NCI-H1105 treated with DMSO at 0.1 percent for 48 hours (cell line): ENCODE data around the gene CFAP99.
"Not testable (repeated sequence)": the region's sequence is repeated elsewhere in the genome, so short reads cannot be mapped to it uniquely, and the experiment has no call there.

Experiments
- DNase-seq: peaks from one replicate; lab custom pipeline; 2025; lab: John Stamatoyannopoulos, UW

Gene CFAP99

DNA sequence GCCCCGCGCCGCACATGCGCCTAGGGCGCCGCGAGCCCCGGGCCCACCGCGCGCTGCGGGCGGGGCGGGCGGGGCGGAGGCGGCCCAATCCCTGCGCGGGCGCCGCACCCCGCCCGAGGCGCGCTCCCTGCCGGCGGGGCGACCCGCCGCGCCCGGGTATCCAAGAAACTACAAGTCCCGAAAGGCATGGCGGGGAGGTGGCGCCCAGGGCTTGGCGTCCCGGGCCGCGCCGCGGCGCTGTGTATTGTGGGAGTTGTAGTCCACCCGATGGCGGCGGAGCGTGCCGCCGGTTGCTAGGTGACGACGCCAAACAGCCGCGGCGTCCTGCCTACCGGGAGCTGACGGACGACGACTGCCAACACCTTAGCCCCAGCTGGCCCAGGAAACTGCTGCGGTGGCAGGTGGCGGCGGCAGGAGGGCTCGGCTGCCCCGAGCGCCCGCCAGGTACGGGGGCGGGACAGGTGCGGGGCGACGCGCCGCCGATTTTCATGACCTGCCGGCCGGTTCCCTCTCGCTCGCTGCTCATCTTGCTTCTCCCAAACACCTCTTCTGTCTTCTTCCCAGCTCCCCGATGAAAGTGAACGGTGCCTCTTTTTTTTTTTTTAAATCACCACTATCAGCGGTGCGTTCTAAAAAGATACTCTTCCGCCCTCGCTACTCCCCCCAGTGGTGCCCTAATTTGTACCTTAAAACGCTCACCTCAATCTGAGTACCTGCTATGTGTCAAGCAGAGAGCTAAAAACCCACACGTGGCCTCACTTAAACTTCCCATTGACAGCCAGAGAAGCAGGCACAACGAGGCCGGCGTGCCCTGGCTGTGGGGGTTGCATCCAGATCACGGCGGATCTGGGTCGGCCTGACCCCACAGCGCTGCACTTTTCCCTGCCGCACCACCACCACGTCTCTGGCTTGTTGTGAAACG is at the start of gene CFAP99:
Gene CFAP99, plus strand, starts transcription at position 306 of the 922 bp plus-strand sequence.
- peak; percentile 87 for DNase-seq

DNA sequence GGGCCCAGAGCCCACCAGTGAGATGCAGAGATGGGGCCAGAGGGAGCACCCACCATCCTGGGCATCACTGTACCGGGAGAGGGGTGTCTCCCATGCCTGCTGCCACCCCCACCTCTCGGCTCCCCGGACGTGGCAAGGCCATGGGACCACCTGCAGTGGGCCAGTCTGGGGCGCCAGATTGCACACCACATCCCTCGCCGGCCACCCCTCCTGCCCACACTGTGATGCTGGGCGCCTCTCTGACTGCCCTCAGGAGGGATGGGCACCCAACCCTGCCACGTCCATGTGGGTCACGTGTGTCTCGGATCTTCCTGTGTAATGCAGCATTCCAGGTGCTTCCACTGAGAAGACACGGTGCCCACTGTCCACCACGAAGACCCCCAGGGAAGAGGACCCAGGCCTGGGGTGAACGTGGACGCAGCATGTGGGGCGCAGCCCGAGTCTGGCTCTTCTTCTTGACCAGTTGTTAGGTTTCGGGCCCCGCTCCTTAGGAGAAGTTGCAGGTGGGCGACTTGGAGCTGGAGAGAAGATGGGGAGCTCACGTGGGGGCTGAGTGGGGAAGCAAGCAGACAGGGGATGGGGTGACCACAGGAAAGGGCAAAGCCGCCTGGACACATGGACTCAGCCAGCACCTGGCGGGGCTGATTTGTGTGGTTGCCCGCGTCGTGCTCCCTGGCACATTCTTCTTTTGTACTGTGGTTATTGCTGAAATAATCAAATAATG is 48.0 kb upstream of the CFAP99 start:
- no peak for DNase-seq

DNA sequence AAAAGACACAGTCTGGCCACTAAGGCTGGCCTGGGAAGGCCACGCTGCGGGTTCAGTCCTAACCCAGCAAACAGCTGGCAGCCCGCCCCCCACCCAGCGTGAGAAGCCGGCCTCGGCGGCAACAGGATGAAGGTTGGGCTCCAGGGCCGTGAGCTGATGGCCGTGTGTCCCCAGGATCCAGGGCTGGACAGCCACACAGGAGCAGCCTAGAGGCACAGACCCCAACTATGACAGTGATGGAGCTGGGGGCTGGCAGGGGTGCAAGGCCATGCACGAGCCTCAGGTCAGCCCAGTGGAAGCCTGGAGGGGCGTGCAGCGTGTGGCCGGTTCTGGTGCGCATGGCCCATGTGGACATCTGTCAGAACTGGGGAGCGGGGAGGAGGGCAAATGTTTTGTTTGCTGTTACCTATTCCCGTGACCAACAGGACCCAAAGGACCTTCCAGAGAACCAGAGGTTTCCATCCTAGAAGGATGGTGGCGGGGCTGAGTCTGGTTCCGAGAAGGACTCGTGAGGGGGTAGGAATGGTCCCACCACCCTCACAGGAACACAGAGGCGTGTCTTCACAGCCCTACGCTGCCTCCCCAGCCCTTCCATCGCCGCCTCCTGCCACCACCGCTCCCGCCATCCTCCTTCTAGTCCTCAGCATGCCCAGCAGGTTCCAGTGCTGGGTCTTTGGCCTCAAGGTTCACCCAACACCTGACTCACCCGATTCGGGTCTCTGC is 46.8 kb upstream of the CFAP99 start:
- no peak for DNase-seq

DNA sequence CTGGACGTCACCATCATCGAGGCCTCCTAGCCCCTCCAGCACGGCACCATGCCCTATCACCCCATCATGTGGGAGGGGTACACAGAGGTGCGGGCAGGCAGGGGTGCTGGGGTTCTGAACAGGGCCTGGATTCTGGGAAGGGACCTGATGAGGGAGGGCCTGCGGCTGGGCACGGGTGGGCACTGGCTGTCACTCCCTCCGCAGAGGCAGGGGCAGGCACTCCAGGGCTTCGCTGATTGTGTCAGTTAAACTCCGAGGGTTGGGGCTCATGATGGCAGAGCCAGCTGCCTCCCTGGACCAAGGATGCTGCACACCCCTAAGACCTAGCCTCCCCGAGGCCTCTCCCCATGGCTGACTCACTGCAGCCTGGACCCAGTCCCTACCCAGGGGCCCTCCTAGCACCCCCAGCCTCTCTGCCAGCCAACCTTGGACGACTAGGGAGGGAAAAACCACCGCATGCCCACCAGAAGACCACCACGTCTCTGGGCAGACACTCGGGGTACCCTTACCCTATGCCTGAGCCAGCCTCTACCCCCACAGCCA is 46.2 kb upstream of the CFAP99 start:
- DNase-seq: no peak

DNA sequence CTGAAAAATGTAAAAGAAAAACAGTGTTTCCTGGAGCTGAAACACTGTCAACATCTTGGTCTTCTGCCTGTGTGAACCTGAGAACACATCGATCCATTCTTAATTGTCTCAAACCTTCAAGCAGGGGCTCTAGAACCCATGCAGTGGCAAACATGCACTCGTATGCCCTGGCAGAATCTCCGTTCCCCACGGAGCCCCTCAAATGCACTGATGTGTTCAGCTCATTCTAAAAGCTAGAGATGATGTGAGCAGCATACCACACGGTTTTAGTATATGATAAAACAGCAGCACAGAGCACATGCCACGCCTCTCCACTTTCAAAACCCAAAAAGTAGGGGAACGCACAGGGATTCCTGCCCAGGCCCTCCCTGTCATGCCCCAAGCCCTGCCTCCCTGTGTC is 45.2 kb upstream of the CFAP99 start:
- no peak for DNase-seq

DNA sequence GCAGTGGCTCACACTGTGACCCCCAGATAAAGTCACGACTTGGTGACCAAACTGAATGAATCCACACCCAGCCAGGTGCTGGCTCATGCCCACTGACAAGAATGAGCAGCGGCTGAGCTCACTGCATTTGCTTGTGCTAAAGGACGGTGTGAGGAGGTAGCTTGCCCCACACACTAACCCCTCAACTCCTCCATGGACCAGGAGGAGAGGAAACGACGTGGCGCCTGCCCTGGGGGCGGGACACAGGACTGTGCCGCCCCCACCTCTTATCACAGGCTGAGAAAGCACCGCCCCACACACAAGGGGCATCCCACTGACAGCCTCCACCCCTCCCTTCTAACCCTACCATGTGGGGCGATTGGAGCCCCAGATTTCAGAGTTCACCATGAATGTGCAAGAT is 43.3 kb upstream of the CFAP99 start:
- DNase-seq: no peak

DNA sequence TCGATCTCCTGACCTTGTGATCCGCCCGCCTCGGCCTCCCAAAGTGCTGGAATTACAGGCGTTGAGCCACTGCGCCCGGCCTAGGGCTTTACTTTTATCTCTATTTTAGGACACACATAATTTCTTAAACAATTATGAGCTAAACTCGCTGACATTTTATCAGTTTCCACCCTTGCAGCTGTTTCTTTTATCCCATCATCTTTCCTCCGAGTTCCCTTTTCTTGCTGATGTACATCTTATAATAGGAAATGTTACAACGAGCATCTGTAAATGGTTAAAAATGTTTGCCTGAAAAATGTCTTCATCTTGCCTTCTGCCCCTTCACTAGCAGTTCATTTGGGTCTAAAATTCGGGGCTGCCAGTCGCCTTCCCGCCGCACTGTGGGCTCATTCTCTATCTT is 41.5 kb upstream of the CFAP99 start:
- DNase-seq: no peak

DNA sequence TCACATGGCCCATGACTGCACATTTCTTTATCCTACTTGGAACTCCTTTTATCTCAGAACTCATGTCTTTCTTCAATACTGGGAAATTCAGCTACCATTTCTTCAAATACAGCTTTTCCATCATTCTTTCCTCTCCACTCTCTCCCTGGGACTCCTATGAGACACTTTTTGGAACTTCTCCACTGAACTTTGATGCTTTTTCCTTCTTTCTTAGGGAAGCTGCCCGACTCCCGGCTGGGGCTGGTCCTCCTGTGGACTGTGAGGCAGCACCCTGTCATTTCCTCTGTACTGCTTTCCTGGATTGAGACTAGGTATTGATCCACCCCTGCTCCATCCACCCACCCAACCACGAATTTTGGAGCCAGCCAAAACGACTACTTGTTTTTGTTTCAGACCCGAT is 40.4 kb upstream of the CFAP99 start:
- no peak for DNase-seq

DNA sequence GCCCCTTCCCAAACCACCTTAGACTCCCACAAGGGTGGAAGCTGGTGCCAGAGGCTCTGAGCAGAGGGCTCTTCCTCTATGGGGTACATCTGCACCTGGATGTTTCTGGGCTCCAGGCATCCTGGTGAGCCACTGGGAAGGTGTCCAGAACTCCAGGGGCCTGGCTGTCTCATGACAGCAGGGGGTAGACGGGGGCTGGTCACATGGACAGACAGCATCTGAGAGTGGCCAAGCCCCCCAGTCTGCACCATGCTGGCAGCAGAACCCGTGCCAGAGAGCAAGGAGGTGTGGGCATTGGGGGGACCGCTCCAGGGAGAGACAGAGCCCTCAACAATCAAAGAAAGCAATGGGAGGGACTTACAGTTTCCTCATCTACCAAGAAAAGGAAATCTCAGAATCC is 39.9 kb upstream of the CFAP99 start:
- DNase-seq: no peak

DNA sequence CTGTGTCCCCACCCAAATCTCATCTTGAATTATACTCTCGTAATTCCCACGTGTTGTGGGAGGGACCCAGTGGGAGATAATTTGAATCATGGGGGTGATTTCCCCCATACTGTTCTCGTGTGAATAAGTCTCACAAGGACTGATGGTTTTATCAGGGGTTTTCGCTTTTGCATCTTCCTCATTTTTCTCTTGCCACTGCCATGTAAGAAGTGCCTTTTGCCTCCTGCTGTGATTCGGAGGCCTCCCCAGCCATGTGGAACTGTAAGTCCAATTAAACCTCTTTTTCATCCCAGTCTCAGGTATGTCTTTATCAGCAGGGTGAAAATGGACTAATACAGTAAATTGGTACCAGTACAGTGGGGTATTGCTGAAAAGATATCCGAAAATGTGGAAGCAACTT is 38.2 kb upstream of the CFAP99 start:
- not testable (repeated sequence) for DNase-seq

DNA sequence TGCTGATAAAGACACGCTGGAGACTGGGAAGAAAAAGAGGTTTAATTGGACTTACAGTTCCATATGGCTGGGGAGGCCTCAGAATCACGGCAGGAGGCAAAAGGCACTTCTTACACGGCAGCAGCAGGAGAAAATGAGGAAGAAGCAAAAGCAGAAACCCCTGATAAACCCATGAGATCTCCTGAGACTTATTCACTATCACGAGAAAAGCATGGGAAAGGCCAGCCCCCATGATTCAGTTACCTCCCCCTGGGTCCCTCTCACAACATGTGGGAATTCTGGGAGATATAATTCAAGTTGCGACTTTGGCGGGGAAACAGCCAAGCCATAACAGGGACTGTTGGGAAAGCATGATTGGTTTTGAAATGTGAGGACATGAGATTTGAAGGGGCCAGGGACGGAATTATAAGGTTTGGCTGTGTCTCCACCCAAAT is 36.0 kb upstream of the CFAP99 start:
- not testable (repeated sequence) for DNase-seq

DNA sequence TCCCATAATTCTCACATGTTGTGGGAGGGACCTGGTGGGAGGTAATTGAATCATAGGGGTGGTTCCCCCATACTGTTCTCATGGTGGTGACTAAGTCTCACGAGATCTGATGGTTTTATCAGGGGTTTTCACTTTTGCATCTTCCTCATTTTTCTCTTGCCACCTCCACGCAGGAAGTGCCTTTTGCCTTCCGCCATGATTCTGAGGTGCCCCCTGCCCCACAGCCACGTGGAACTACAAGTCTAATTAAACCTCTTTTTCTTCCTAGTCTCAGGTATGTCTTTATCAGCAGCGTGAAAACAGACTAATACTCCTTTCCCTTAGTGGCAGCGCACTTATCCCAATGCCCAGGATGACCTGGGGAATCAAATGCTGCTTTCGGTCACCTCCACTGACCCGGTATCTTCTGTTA is 35.5 kb upstream of the CFAP99 start:
- DNase-seq: not testable (repeated sequence)

DNA sequence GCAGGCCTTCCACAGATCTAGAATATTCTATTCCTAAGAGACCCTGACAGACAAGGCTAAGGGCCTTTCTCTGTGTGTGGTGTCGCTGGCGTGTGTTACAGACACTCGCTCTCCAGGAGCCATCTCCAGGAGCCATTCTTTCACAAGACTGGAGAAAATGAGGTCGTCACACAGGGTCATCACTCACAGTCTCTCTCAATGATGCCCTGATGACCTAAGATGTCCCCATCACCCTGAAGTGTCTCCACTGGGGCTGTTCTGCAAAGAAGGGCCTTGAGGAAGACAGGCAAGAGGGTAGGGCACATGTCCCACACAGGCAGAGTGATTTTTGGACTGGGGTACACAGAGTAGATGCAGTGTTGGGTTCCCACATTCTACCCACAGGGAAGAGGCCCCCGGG is 35.0 kb upstream of the CFAP99 start:
- no peak for DNase-seq

DNA sequence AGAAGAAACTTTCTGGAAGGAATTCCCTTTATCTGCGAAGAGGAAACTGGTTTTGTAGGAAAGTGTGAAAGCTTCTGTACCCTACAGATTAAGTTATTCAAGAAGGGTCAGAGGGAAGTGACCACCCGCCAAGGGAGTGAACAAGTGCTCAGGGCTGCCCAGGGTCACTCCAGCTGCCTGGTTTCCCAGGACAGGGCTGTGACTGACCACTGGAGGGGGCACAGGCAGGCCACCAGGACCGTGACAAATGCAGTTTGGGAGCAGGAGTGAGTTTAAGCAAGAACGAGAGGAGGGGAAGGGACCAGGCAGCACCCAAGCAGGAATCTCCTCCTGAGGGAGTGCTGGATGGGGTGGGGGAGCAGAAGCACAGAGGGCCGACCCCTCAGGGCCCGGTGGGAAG is 34.5 kb upstream of the CFAP99 start:
- no peak for DNase-seq

DNA sequence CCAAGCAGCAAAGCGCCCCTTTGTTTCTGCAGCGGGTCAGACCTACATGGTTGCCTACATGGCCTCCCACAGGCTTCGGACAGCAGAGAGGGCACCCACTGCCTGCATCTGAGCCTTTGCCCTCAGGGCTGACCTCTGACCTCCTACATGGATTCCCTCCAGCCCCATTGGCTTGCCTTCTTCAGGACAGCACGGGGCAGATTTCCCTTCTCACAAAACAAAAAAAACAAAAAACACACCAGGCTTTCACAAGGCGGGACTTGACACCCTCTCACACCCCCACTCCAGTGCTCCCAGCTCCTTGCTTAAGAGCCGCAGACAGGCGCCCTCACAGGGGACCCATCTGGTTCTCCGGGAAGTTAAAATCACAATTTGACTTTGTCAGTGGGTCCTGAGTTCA is 33.2 kb upstream of the CFAP99 start:
- no peak for DNase-seq

DNA sequence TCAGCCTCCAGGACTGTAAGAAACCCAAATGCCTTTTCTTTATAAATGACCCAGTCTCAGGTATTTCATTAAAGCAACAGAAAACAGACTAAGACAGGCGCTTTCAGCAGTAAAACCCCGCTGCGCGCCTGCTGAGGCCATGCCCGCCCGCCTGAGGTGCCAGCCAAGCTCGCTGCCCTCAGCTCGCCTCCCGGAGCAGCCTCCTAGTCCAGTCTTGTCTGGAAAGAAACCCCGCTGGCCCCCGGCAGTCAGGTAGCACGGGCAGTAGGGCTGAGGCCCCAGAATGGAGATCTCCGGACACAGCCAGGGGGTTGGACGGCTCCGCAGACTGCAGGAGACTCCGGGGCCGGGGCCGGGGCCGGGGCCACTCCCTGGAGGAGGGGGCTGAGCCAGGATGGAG is 32.0 kb upstream of the CFAP99 start:
- DNase-seq: no peak

DNA sequence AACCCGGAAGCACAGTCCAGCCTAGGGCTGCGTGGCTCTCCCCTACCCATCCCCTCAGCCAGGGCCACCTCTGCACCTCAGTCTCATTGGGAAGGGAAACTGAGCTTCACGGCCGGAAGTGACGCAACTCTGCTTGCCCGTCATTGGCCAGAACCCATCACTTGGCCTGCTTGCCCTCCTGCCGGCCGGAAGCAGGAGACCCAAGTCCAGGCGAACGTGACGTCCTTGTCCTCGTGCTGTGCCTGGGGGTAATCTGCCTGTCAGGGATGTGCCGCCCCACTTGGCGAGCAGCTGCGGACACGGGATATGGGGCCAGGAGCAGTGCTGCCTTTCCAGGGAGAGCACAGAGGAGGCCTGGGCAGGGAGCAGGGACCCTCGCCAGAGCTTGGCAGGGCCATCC is 31.5 kb upstream of the CFAP99 start:
- DNase-seq: no peak

DNA sequence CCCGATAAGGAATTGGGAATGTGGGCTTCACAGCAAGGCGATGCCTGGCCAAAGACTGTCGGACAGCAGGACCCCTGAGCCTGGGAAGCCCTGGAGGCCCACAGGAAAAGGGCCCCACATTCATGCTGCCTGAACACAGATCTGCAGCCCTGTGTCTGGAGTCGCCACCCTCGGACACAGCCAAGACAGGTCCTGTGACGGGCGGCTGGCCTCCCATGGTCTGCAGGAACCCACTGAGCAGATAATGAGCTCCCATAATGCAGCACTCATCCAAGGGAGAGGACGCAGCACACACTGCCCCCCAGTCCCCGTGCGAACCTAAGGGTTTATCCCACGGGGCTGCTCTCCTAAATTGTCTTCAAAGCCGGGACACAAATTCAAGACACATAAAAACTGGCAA is 30.9 kb upstream of the CFAP99 start:
- no peak for DNase-seq

DNA sequence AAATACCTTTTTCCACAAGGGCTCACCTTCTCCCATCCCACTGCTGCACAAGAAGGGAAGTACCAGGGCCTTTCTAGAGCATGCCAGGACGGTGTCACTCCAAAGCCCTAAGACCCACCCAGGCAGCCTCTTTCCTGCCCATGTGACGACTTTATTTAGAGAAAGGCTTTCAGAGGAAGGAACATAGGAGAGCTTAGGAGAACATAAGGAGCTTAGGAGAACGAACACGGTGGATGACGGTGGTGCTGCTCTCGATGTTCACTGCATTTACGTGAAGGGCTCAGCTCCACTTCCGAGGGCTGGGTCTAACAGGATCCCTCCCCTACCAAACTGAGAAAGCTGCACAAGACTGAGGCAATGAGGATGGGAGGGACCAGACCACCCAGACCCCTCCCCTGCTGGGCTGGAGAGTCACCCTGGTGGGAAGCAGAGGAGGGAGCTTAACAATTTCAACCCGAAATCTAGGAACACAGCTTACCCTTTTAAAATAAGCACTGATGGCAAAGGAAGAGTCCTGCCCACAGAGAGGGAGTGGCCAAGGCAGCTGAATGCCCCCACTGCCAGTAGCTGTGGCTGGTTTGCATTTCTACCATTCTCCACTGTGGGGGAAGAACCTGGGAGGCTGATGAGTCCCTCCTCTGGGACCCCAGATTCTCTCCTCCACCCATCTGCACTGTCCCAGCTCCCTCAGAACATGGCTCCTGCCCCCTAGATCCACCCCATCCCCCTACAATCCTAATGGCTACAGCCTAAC is 30.1 kb upstream of the CFAP99 start:
- DNase-seq: no peak

DNA sequence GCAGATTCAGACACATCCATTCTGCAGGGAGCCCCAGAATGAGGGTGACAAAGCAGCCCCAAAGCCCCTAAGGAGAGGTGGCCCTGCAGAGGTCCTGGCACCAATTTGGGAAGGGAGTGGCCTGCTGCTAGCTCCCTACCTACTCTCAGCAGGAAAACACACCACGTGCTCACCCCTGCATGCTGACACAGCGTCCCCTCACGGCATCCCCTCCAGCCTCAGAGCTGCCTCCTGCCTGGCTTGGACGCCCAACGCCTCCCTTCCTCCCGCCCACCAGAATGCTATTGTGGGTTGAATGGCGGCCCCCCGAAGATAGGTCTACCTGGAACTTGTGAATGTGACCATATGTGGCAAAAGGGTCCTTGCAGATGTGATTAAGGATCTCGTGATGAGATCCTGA is 29.1 kb upstream of the CFAP99 start:
- no peak for DNase-seq

DNA sequence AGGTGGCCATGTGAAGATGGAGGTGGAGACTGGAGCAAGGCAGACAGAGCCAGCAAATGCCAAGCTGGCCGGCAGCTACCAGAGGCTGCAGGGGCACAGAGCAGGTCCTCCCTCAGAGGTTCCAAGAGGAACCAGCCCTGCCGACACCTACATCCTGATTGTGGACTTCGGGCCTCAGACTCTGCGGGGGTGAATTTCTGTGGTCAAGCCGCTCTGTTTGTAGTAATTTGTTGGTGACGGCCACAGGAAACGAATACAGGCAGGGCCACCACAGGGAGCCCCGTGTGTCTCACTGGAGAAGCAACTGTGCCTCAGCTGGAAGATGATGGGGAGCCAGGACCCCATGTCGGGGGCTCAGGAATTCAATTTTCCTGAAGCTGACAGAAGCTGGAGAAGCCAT is 28.6 kb upstream of the CFAP99 start:
- no peak for DNase-seq
